MM.1S (cell line): ENCODE results near the gene NUMB.

Experiments
- CTCF ChIP-seq: fragments of 300-600 bp; sonication (generic); IDR thresholded peaks from 2 replicates; pipeline ENCODE4 v1.5.1; 2016; ENCODE audit warnings: antibody characterized with exemption, low read length, mixed read lengths
- EZH2 ChIP-seq: fragments of 300-600 bp; sonication (generic); optimal IDR thresholded peaks from 2 replicates; pipeline ENCODE3; 2017; ENCODE audit warnings: low read depth, mild to moderate bottlenecking, antibody characterized with exemption, low read length, mixed read lengths
- EZH2phosphoT487 ChIP-seq: fragments of 300-600 bp; sonication (generic); IDR thresholded peaks from 2 replicates; pipeline ENCODE4 v1.6.1; 2018; ENCODE audit warnings: antibody characterized with exemption, low read length

- TF ChIP-seq CTCF (no peak), EZH2 (no peak), EZH2phosphoT487 (no peak)
Observed at GRCh38 chr14:73285979-73286378, 172.4 kb downstream of the NUMB start.
